ENCODE results near the gene CCDC88C. TPM values are rescaled to one million over a fixed set of nuclear protein-coding genes. Genes with fewer than 3 reads are reported as not detected.
"Not testable (repeated sequence)": the region's sequence is repeated elsewhere in the genome, so short reads cannot be mapped to it uniquely, and the experiment has no call there.

CCDC88C gene
- total RNA-seq, 1 donor from 2014 or later = 21.2 TPM

GRCh38 chr14:91249841-91250616, 167.6 kb downstream of the CCDC88C start:
- no peak for DNase-seq (ENCODE audit: low read depth, low spot score)

GRCh38 chr14:91246051-91246852, 171.4 kb downstream of the CCDC88C start:
- no peak for DNase-seq (ENCODE audit: low read depth, low spot score)

DNA sequence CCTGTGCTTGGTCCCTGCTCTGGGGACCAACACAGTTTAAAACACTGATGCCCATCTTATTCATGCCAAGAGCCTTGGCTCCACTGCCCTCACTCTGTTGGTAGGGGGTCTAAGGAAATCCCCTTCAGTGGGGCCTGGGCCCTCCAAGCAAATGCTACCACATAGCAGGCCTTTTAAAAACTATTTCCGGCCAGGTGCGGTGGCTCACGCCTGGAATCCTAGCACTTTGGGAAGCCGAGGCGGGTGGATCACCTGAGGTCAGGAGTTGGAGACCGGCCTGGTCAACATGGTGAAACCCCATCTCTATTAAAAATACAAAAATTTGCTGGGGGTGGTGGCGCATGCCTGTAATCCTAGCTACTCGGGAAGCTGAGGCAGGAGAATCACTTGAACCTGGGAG, 172.0 kb downstream of the CCDC88C start:
- DNase-seq (ENCODE audit: low read depth, low spot score) = not testable (repeated sequence)

GRCh38 chr14:91245029-91245428, 172.6 kb downstream of the CCDC88C start:
- DNase-seq (ENCODE audit: low read depth, low spot score) = no peak

- no peak for DNase-seq (ENCODE audit: low read depth, low spot score)
These were observed 173.1 kb downstream of the CCDC88C start, which contains the start of gene GPR68 for GRCh38 chr14:91244501-91244901. TSS of gene GPR68 (minus strand) at chr14:91244704. CDS start at chr14:91235050, 9,654 bp downstream.

DNA sequence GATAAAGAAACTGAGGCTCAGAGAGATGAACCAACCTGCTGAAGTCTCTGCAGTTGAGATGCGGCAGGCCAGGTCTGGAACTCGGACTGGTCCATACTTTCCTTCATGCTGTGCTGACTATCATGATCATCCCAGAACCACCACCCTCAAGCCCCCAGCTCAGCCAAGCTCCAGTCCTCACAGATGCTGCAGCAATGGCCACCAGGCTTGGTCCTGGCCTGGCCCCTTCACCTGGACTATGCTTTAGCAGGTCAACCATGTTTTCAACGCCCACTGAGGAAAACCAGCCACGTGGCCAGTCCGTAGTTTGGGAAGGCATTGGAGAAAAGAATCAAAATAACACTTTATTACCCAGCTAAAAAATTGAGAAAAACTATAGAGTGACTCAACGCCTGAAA, 174.5 kb downstream of the CCDC88C start:
- no peak for DNase-seq (ENCODE audit: low read depth, low spot score)

- no peak for DNase-seq (ENCODE audit: low read depth, low spot score)
These were observed 175.0 kb downstream of the CCDC88C start for GRCh38 chr14:91242635-91243034.

GRCh38 chr14:91241863-91242262, 175.8 kb downstream of the CCDC88C start:
- DNase-seq (ENCODE audit: low read depth, low spot score) = no peak

DNA sequence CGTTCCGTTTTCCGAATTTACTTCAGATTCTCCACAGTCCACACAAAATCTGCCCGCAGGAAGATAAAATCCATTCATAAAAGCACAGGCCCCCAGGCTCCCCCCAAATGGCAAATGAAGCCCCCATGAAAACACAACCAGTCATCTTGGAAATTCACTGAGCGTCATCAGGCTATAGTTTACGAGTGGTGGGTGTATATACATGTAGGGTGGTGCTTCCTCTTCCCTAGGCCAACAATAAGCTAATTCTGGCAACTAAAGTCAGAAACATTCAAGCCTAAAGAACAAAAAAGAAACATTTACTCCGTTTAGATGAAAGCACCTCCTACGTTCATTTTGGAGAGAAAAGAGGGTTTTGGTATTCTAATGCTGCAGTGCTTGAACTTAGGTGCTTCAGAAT, 179.0 kb downstream of the CCDC88C start:
- no peak for DNase-seq (ENCODE audit: low read depth, low spot score)

- no peak for DNase-seq (ENCODE audit: low read depth, low spot score)
These were observed 179.5 kb downstream of the CCDC88C start for GRCh38 chr14:91238085-91238484.

GRCh38 chr14:91237219-91237618, 180.4 kb downstream of the CCDC88C start:
- no peak for DNase-seq (ENCODE audit: low read depth, low spot score)

DNA sequence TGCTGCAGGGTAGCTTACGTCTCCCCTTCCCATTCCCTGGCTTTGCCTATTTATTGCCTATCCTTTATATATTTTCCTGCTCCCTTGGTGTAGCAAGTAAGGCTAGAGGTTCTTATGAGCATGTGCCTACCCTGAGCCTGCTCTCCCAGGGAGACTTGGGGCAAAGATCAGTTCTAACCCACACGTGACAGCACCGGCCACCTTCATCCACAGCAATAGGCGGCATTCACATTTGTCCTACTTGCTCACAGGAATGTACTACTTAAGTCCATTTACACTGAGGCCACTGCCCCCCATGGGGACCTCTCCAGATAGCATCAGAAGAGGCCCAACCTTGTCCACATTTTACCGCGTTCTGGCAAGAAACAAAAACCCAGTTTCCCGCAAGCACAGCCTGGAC, 181.8 kb downstream of the CCDC88C start:
- DNase-seq (ENCODE audit: low read depth, low spot score) = no peak

- DNase-seq (ENCODE audit: low read depth, low spot score) = no peak
These were observed 182.9 kb downstream of the CCDC88C start for GRCh38 chr14:91234791-91235114.

DNA sequence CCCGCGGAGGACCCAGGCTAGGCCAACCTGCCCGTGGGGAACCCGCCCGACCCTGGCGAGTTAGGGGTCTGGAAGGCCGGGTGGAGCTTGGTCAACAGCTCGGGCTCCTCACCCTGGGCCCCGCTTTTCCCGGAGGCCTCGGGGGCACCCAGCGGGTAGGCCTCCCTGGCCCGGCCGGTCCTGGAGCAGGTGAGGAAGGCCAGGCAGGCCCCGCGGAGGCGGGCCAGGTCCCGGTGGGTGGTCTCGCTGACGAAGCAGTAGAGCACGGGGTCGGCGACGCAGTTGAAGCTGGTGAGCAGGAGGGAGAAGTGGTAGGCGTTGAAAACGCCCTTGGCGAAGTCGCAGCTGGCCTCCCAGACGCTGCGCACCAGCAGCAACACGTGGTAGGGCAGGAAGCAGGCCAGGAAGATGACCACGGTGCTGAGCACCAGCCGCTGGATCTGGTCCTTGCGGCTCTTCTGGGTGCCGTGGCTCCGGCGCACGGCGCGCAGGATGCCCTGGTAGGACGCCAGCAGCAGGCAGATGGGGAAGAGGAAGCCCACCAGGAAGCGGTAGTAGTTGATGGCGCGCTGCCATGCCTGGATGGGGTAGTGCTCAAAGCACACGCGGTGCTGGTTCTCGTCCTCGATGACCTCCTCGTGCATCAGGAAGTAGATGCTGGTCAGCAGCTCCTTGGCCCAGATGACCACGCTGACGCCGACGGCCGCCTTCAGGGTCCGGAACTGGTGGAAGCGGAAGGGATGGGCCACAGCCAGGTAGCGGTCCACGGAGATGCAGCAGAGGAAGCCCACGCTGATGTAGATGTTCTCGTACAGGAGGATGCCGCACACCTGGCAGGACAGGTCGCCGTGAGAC, 183.5 kb downstream of the CCDC88C start:
- no peak for DNase-seq (ENCODE audit: low read depth, low spot score)

DNA sequence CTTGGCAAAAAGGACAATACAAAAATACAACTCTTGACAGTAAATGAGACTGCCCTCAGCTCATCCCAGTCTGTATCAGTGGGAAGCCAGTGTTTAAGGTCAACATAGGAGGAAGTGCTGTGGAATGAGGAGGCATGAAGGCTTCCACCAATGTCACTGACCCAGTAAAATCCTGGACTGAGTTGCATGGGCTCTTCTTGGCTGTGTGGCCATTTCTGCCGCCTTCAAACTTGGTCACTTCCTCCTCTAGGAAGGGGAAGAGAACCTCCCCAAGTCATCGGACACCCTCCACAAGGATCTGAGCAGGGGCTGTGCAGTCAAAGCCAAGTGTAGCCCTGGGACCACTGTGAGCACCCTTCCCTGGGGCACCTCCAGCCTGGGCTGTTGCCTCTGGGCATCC, 185.0 kb downstream of the CCDC88C start:
- no peak for DNase-seq (ENCODE audit: low read depth, low spot score)

DNA sequence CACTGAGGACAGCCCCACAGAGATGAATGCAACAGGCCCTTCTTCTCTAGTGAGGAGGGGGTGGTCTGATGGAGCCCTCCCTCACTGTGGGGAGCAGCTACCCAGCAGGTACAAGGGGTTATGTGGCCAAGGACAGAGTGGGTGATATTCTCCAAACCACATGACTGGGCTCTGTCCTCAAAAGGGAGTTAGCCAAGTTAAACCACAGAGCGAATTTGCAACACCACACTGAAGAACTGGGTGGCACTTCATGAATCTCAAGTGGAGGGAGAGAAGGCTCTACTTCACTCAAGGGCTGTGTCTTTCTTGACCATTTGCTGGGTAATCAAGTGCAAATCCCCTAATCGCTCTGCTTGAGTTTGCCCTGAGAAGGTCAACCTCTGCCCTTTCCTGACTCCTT, 185.6 kb downstream of the CCDC88C start:
- DNase-seq (ENCODE audit: low read depth, low spot score) = no peak

- no peak for DNase-seq (ENCODE audit: low read depth, low spot score)
These were observed 186.2 kb downstream of the CCDC88C start for GRCh38 chr14:91231446-91231845.

DNA sequence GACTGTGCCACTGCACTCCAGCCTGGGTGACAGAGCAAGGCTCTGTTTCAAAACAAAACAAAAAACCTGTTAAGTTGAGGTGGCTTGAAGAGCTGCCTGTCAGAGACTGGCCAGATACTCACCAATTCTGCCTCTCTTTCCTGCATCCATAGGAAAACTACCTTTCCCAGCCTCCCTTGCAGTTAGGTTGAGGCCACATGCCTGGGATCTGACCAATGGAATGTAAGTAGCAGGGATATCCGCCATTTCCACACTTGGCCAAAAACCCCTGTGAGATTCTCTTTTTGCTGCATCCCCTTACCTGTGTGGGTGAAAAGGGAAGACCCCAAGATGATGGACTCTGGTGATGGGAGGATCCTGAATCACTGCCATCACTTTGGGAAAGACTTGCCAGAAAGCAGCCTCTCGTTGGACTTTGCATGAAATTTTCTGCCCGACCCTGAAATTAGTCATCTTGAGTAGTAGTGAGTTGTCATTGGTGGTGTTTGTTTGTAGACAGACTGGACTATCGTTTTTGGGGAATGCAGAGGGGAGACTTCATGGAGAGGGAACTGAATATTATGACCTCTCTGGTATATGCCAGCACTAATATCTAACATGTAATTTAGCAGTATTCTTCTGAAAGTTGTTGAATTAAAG, 187.1 kb downstream of the CCDC88C start:
- no peak for DNase-seq (ENCODE audit: low read depth, low spot score)

- no peak for DNase-seq (ENCODE audit: low read depth, low spot score)
These were observed 187.8 kb downstream of the CCDC88C start for GRCh38 chr14:91229743-91230200.

DNA sequence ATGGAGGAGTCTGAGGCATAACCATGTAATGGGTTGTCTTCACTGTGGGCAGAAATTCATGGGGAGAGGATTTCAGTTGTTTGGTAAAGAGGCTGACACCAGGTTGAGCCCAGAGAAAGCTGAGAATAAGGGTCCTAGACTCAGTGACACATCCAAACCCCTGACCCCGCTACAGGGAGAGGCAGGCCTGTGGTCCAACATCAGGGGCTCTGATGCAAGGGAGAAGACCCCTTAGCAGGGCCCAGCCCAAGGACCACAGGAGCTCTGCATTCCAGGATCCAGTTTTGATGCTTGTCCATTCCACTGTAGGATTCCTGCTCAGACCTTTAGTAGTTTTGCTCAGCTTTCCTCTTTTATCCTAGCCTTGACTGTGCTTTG, 188.6 kb downstream of the CCDC88C start:
- no peak for DNase-seq (ENCODE audit: low read depth, low spot score)

Measured in pulmonary artery endothelial cell (primary cell).